ENCODE results near the gene TTLL4.

The TTLL4 gene

DNA sequence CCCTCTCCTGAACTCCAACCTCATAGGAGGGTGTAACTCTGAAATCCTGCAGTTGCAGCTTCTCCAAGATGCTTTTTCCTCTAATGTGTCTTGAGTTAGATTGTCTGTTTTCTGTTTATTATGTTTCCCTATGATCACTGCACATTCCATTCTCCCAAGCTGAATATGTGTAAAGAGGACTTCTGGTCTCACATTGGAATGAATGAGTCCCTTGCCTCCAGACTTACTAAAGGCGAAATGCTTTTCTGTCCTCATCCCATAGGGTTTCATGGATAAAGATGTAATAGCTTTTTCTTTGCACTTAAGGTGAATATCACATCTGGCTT, 35.8 kb downstream of the TTLL4 start:
- Histone ChIP-seq H3K9ac (ENCODE audit: low read length) (no peak overlapping the region), H3K36me3 (ENCODE audit: low read length) (peaks cover 15% of the 10 kb centered on the region; the same call in 1 of the 2 replicates), H3F3A (ENCODE audit: insufficient read depth) (no peaks in the 10 kb centered on the region), H3K9me2 (replicated peaks; ENCODE audit: insufficient read depth, low read length) (no peaks in the 10 kb centered on the region), H3K9me3 (ENCODE audit: insufficient read depth, low read length) (no peaks in the 10 kb centered on the region), H4K20me1 (ENCODE audit: low read depth, low read length) (no peaks in the 10 kb centered on the region), H3K27me3 (ENCODE audit: low read length) (no peaks in the 10 kb centered on the region), H3K4me3 (ENCODE audit: insufficient read depth, low read length, poor library complexity, severe bottlenecking) (no peak overlapping the region), H3K79me2 (ENCODE audit: insufficient read depth, low read length) (no peaks in the 10 kb centered on the region), H2AFZ (ENCODE audit: low read depth, low read length, severe bottlenecking) (no peak overlapping the region), H3K27ac (ENCODE audit: low read depth, low read length) (no peak overlapping the region), H3K4me2 (ENCODE audit: low read depth, low read length, poor library complexity, severe bottlenecking) (no peak overlapping the region)
- no peak for TF ChIP-seq CTCF (IDR thresholded peaks at IDR 0.05; ENCODE audit: insufficient read depth, low read length, poor library complexity, severe bottlenecking)
- no peak for TF ChIP-seq EZH2phosphoT487 (conservative IDR thresholded peaks at IDR 0.05; ENCODE audit: low read length)

- Histone ChIP-seq H3K9me3 (ENCODE audit: insufficient read depth, low read length) (no peaks in the 10 kb centered on the region), H3K4me3 (ENCODE audit: insufficient read depth, low read length, poor library complexity, severe bottlenecking) (no peak overlapping the region), H3K27me3 (ENCODE audit: low read length) (no peaks in the 10 kb centered on the region), H3K27ac (ENCODE audit: low read depth, low read length) (no peak overlapping the region), H4K20me1 (ENCODE audit: low read depth, low read length) (no peaks in the 10 kb centered on the region), H3K9me2 (replicated peaks; ENCODE audit: insufficient read depth, low read length) (no peaks in the 10 kb centered on the region), H3K36me3 (ENCODE audit: low read length) (peaks cover 15% of the 10 kb centered on the region; the same call in 1 of the 2 replicates), H3K79me2 (ENCODE audit: insufficient read depth, low read length) (no peaks in the 10 kb centered on the region), H3K9ac (ENCODE audit: low read length) (no peak overlapping the region), H3K4me2 (ENCODE audit: low read depth, low read length, poor library complexity, severe bottlenecking) (no peak overlapping the region), H3F3A (ENCODE audit: insufficient read depth) (no peaks in the 10 kb centered on the region), H2AFZ (ENCODE audit: low read depth, low read length, severe bottlenecking) (no peak overlapping the region)
- TF ChIP-seq CTCF (IDR thresholded peaks at IDR 0.05; ENCODE audit: insufficient read depth, low read length, poor library complexity, severe bottlenecking), result no peak
- TF ChIP-seq EZH2phosphoT487 (conservative IDR thresholded peaks at IDR 0.05; ENCODE audit: low read length), result no peak
These were observed 36.3 kb downstream of the TTLL4 start for GRCh38 chr2:218746960-218747359.

GRCh38 chr2:218748741-218749441, 38.3 kb downstream of the TTLL4 start:
- Histone ChIP-seq H2AFZ (ENCODE audit: low read depth, low read length, severe bottlenecking) (no peak overlapping the region), H3K4me3 (ENCODE audit: insufficient read depth, low read length, poor library complexity, severe bottlenecking) (no peak overlapping the region), H3K9me3 (ENCODE audit: insufficient read depth, low read length) (no peaks in the 10 kb centered on the region), H3K36me3 (ENCODE audit: low read length) (peaks cover 12% of the 10 kb centered on the region), H3K27me3 (ENCODE audit: low read length) (no peaks in the 10 kb centered on the region), H3K27ac (ENCODE audit: low read depth, low read length) (no peak overlapping the region), H3K9ac (ENCODE audit: low read length) (no peak overlapping the region), H3K4me2 (ENCODE audit: low read depth, low read length, poor library complexity, severe bottlenecking) (no peak overlapping the region), H3F3A (ENCODE audit: insufficient read depth) (no peaks in the 10 kb centered on the region), H3K9me2 (replicated peaks; ENCODE audit: insufficient read depth, low read length) (no peaks in the 10 kb centered on the region), H3K79me2 (ENCODE audit: insufficient read depth, low read length) (no peaks in the 10 kb centered on the region), H4K20me1 (ENCODE audit: low read depth, low read length) (no peaks in the 10 kb centered on the region)
- TF ChIP-seq EZH2phosphoT487 (conservative IDR thresholded peaks at IDR 0.05; ENCODE audit: low read length) (no peak), CTCF (IDR thresholded peaks at IDR 0.05; ENCODE audit: insufficient read depth, low read length, poor library complexity, severe bottlenecking) (no peak)

Data from SU-DHL-6 (cell line).